Neuronal stem cell (in vitro differentiated cells): ENCODE data around the gene PFN3.
A peak's percentile ranks its signal among the peaks of the same experiment; 100 is the strongest.
"Not testable (repeated sequence)": the region's sequence is repeated elsewhere in the genome, so short reads cannot be mapped to it uniquely, and the experiment has no call there.

Experiments used
- DNase-seq: peaks from one replicate; pipeline ENCODE4 v3.0.0-alpha.2; 2013; ENCODE audit warnings: low spot score
- H2AFZ ChIP-seq: one replicate; pipeline ENCODE4 v1.6.1; 2013; ENCODE audit warnings: mild to moderate bottlenecking, low read length, inconsistent platforms
- H2AK5ac ChIP-seq: 2 replicates; pipeline ENCODE4 v1.6.1; 2013; ENCODE audit warnings: low read depth, mild to moderate bottlenecking, inconsistent platforms, low read length, moderate library complexity, mixed read lengths
- H2BK120ac ChIP-seq: 2 replicates; pipeline ENCODE4 v1.6.1; 2013; ENCODE audit warnings: low read depth, mild to moderate bottlenecking, inconsistent platforms, low read length, moderate library complexity, mixed read lengths
- H2BK12ac ChIP-seq: one replicate; pipeline ENCODE4 v1.6.1; 2013; ENCODE audit warnings: low read length, inconsistent platforms
- H2BK15ac ChIP-seq: 2 replicates; pipeline ENCODE4 v1.6.1; 2013; ENCODE audit warnings: mild to moderate bottlenecking, low read length, inconsistent platforms, mixed read lengths
- H2BK5ac ChIP-seq: one replicate; pipeline ENCODE4 v1.6.1; 2013; ENCODE audit warnings: inconsistent platforms, mild to moderate bottlenecking, low read length, moderate library complexity
- H3K14ac ChIP-seq: one replicate; pipeline ENCODE4 v1.6.1; 2013; ENCODE audit warnings: low read length, inconsistent platforms
- H3K18ac ChIP-seq: 2 replicates; pipeline ENCODE4 v1.6.1; 2013; ENCODE audit warnings: low read length, inconsistent platforms
- H3K23ac ChIP-seq: 2 replicates; pipeline ENCODE4 v1.6.1; 2013; ENCODE audit warnings: low read depth, mild to moderate bottlenecking, mixed read lengths, low read length, inconsistent platforms; ENCODE audit not compliant: poor library complexity
- H3K27ac ChIP-seq: replicated peaks from 3 replicates; pipeline ENCODE4 v1.5.1; 2013; ENCODE audit warnings: low read length, inconsistent platforms
- H3K27me3 ChIP-seq, 3 experiments: 2 replicates each; pipeline ENCODE4 v1.6.1; 2013; ENCODE audit warnings: low read length in 3 of 3, mild to moderate bottlenecking in 2 of 3, inconsistent platforms in 1 of 3, low read depth in 1 of 3, mixed read lengths in 1 of 3, moderate library complexity in 1 of 3; ENCODE audit not compliant: control insufficient read depth in 3 of 3, insufficient read depth in 3 of 3
- H3K36me3 ChIP-seq, 2 donors: replicated peaks in 1 of 2; 2 replicates each; pipeline ENCODE4 v1.6.1; 2013; ENCODE audit warnings: low read length in 2 of 2; ENCODE audit not compliant: control insufficient read depth in 2 of 2, insufficient read depth in 2 of 2
- H3K4ac ChIP-seq: 2 replicates; pipeline ENCODE4 v1.6.1; 2013; ENCODE audit warnings: inconsistent platforms, mild to moderate bottlenecking, low read length, moderate library complexity
- H3K4me1 ChIP-seq, 2 donors: 1 replicate in 1 of 2; 2 replicates in 1 of 2; pipeline ENCODE4 v1.6.1; 2013; ENCODE audit warnings: low read length in 2 of 2, low read depth in 1 of 2; ENCODE audit not compliant: control insufficient read depth in 2 of 2, insufficient read depth in 1 of 2
- H3K4me2 ChIP-seq: one replicate; pipeline ENCODE4 v1.6.1; 2013; ENCODE audit warnings: mild to moderate bottlenecking, low read length, inconsistent platforms; ENCODE audit not compliant: insufficient read depth, poor library complexity, severe bottlenecking
- H3K4me3 ChIP-seq, 2 donors: 2 replicates each; pipeline ENCODE4 v1.5.1; 2013; ENCODE audit warnings: low read length in 2 of 2, mild to moderate bottlenecking in 2 of 2, inconsistent platforms in 1 of 2, moderate library complexity in 1 of 2
- H3K79me1 ChIP-seq: one replicate; pipeline ENCODE4 v1.6.1; 2013; ENCODE audit warnings: low read depth, mild to moderate bottlenecking, inconsistent platforms, low read length, moderate library complexity
- H3K9ac ChIP-seq: one replicate; pipeline ENCODE4 v1.6.1; 2013; ENCODE audit warnings: mild to moderate bottlenecking, low read depth, low read length, inconsistent platforms; ENCODE audit not compliant: poor library complexity
- H3K9me3 ChIP-seq, 2 donors: replicated peaks in 1 of 2; 2 replicates each; pipeline versions ENCODE3 to v1.6.1; 2013; ENCODE audit warnings: low read length in 2 of 2, mild to moderate bottlenecking in 2 of 2, inconsistent platforms in 1 of 2, low read depth in 1 of 2, mixed read lengths in 1 of 2, moderate library complexity in 1 of 2; ENCODE audit not compliant: control insufficient read depth in 2 of 2, insufficient read depth in 1 of 2
- H4K8ac ChIP-seq: one replicate; pipeline ENCODE4 v1.6.1; 2013; ENCODE audit warnings: low read depth, mild to moderate bottlenecking, inconsistent platforms, low read length, moderate library complexity
- H4K91ac ChIP-seq: one replicate; pipeline ENCODE4 v1.6.1; 2013; ENCODE audit warnings: low read length, low read depth, mild to moderate bottlenecking, inconsistent platforms; ENCODE audit not compliant: poor library complexity
- WGBS, 2 donors: extraction: QIAGEN DNeasy Blood & Tissue Kit; methylation state at CpG; one replicate each; pipeline ENCODE4 v1.1.7; 2013; ENCODE audit warnings: missing lambda C conversion rate in 2 of 2, mixed read lengths in 1 of 2; ENCODE audit not compliant: insufficient read length in 2 of 2, insufficient replicate concordance in 1 of 2; ENCODE audit errors: extremely low coverage in 2 of 2; 5-methylcytosine and 5-hydroxymethylcytosine counted together

PFN3 gene

DNA sequence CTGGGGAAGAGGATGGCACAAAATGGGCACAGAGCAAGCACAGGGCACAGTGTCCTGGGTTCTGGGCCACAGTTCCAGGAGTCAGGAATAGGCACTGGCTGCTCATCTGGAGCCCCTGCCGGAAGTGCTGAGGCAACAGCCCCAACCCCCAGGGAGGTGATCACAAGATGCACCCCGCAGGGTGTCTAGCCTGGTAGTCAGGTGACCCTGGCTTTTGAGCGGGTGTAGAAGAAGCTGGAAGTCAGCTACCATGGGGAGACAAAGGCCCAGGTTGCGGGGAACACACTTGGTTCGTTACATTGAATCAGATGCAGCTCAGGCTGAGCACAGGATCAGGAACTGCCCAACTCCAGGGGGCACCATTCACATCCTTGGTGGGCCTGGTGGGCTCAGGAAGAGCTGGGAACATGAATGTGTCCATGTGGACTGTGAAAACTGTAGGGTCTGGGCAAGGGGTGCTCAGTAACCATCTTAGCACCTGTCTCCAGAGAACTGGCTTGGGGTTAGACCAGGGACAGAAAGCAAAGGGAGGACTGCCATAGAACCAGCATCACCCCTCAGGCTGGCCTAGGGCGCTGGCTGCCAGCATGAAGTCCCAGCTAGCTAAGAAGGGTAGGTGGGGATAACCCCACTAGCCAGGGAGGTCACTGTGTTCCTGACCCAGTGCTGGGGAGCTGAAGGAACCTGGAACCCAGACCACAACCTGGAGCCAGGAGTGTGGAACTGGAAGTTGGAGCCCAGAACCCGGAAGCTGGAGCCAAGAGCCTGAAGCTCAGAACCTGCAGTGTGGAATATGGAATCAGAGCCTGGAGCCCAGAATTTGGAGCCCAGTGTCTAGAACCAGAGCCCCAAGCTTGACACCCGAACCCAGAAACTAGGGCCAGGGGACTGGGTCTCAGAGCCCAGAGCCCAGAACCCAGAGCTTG lies 22.3 kb downstream of the PFN3 start:
- Histone ChIP-seq H3K27me3 (peaks cover 0 to 8% (median 2%) of the 10 kb centered on the region in 3 experiments), H3K18ac (peak overlapping the region; percentile 63), H3K23ac (peak overlapping the region; percentile 30), H3K36me3 (no peaks in the 10 kb centered on the region), H3K4me2 (no peak overlapping the region), H4K8ac (peak overlapping the region; percentile 2), H2AK5ac (peak overlapping the region; percentile 84), H3K4me3 (no peak overlapping the region), H4K91ac (no peak overlapping the region), H2BK15ac (peak overlapping the region; percentile 30), H2BK5ac (peak overlapping the region; percentile 34), H3K14ac (no peak overlapping the region), H2BK12ac (no peak overlapping the region), H3K4ac (no peak overlapping the region), H3K9me3 (no peaks in the 10 kb centered on the region), H2AFZ (no peak overlapping the region), H3K9ac (no peak overlapping the region), H3K27ac (no peak overlapping the region), H3K4me1 (peaks cover 0 to 3% of the 10 kb centered on the region in 2 donors), H3K79me1 (no peaks in the 10 kb centered on the region), H2BK120ac (no peak overlapping the region)
- DNase-seq, result no peak
- WGBS, 2 donors, result no CpG with 5 or more reads among the region's 8 CpGs

DNA sequence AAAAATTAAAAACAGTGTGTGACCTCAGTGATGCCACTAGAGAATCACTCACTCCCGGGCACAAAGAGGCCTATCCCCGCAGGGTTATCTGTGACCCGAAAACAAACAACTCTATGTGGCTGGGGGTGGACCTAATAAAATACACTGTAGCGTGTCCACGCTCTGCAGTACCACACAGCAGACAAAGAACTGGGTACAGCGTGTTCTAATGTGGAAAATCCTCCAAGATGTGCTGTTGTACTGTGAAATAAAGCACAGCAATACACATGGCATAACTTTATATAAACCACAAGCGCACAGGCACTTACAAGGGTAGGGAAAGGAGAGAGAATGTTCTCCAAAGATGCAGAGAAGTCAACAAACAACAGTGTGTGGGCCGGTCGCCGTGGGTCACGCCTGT lies 24.4 kb downstream of the PFN3 start:
- Histone ChIP-seq H4K8ac (no peak overlapping the region), H3K4ac (no peak overlapping the region), H3K36me3 (peaks cover 2 to 7% of the 10 kb centered on the region in 2 donors), H2BK15ac (no peak overlapping the region), H2BK120ac (no peak overlapping the region), H4K91ac (no peak overlapping the region), H3K4me1 (peaks cover under 1 to 4% of the 10 kb centered on the region in 2 donors), H2AK5ac (no peak overlapping the region), H3K23ac (no peak overlapping the region), H3K4me3 (no peak overlapping the region), H2BK5ac (no peak overlapping the region), H3K9me3 (no peaks in the 10 kb centered on the region), H3K27ac (no peak overlapping the region), H3K9ac (no peak overlapping the region), H3K79me1 (no peaks in the 10 kb centered on the region), H2BK12ac (no peak overlapping the region), H3K18ac (no peak overlapping the region), H3K14ac (no peak overlapping the region), H3K27me3 (no peaks in the 10 kb centered on the region), H2AFZ (no peak overlapping the region), H3K4me2 (no peak overlapping the region)
- no CpG with 5 or more reads among the region's 11 CpGs for WGBS, 2 donors
- DNase-seq, result no peak

DNA sequence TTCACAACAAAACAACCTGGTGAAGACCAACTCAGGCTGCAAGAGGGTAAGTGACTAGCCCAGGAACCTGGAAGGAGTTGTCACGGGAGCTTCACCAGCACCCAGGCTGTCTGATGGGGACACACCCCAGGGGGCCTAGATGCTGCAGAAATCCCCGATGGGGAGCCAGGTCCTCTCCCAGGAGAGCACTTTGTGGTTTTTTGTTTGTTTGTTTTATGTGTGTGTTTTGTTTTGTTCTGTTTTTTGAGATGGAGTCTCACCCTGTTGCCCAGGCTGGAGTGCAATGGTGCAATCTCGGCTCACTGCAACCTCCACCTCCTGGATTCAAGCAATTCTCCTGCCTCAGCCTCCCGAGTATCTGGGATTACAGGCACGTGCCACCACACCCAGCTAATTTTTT lies 24.9 kb downstream of the PFN3 start:
- not testable (repeated sequence) for H3K27me3 ChIP-seq, H3K27ac ChIP-seq, H4K91ac ChIP-seq, H2BK12ac ChIP-seq, H3K14ac ChIP-seq, H3K9ac ChIP-seq, H2BK15ac ChIP-seq, H4K8ac ChIP-seq, H3K36me3 ChIP-seq, H3K23ac ChIP-seq, H2BK5ac ChIP-seq, H3K4ac ChIP-seq, H2AFZ ChIP-seq, H2AK5ac ChIP-seq, H3K4me1 ChIP-seq, H2BK120ac ChIP-seq, H3K79me1 ChIP-seq, H3K4me2 ChIP-seq, DNase-seq, H3K4me3 ChIP-seq, H3K18ac ChIP-seq, H3K9me3 ChIP-seq
- no CpG with 5 or more reads among the region's 5 CpGs for WGBS, 2 donors

DNA sequence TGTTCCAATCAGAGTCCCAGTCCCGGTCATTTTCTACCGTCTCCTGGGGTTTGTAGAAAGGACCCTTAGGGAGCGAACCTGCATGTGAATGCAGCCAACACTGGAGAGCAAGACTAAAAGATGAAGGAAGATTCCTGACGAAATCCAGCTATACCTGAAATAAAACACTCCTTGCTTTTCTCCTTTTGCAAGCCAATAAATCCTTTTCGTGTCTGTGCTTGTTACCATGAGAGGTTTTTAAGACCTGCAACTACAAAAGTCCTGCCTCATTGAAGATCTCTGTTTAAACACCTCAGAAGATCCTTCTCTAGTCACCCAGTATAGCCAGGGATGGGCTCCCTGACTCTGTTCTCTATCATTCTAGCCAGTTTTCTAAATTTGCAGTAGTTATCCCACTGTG lies 26.2 kb downstream of the PFN3 start:
- Histone ChIP-seq H3K4me1 (peaks cover 2 to 6% of the 10 kb centered on the region in 2 donors), H3K23ac (no peak overlapping the region), H3K36me3 (peaks cover 2 to 7% of the 10 kb centered on the region in 2 donors), H3K27ac (no peak overlapping the region), H2AK5ac (no peak overlapping the region), H3K9ac (no peak overlapping the region), H3K79me1 (no peaks in the 10 kb centered on the region), H3K4me2 (no peak overlapping the region), H3K14ac (no peak overlapping the region), H3K4me3 (no peak overlapping the region), H3K18ac (no peak overlapping the region), H4K91ac (no peak overlapping the region), H4K8ac (no peak overlapping the region), H2AFZ (no peak overlapping the region), H2BK120ac (no peak overlapping the region), H2BK12ac (no peak overlapping the region), H3K9me3 (no peaks in the 10 kb centered on the region), H2BK15ac (no peak overlapping the region), H3K27me3 (no peaks in the 10 kb centered on the region), H3K4ac (no peak overlapping the region), H2BK5ac (no peak overlapping the region)
- no CpG with 5 or more reads among the region's 5 CpGs for WGBS, 2 donors
- no peak for DNase-seq
